Activated T-helper 1 cell treated with Interleukin-2 at 50 U/mL for 16 hours (primary cell): ENCODE data around the gene CELF2.

Experiments
- DNase-seq: peaks from one replicate; pipeline ENCODE4 v3.0.0-alpha.2; 2020; ENCODE audit warnings: low read depth

CELF2 gene

GRCh38 chr10:11225935-11226334 is 208.3 kb downstream of the CELF2 start:
- no peak for DNase-seq

GRCh38 chr10:11227103-11227502 is 209.4 kb downstream of the CELF2 start:
- no peak for DNase-seq

GRCh38 chr10:11229893-11230292 is 212.2 kb downstream of the CELF2 start:
- no peak for DNase-seq

- no peak for DNase-seq
Measured at GRCh38 chr10:11230498-11231167, 213.0 kb downstream of the CELF2 start.

- DNase-seq, result no peak
Measured at GRCh38 chr10:11231285-11231684, 213.6 kb downstream of the CELF2 start.

- DNase-seq, result no peak
Measured at GRCh38 chr10:11232222-11232961, 214.7 kb downstream of the CELF2 start.

- DNase-seq, result no peak
Measured at GRCh38 chr10:11234857-11235531, 217.3 kb downstream of the CELF2 start.

GRCh38 chr10:11235771-11236170 is 218.1 kb downstream of the CELF2 start:
- no peak for DNase-seq

- no peak for DNase-seq
Measured at GRCh38 chr10:11236234-11236633, 218.6 kb downstream of the CELF2 start.

GRCh38 chr10:11237571-11237970 is 219.9 kb downstream of the CELF2 start:
- DNase-seq, result no peak

GRCh38 chr10:11238893-11239292 is 221.2 kb downstream of the CELF2 start:
- no peak for DNase-seq

GRCh38 chr10:11240641-11241040 is 223.0 kb downstream of the CELF2 start:
- DNase-seq, result no peak

- no peak for DNase-seq
Measured at GRCh38 chr10:11242443-11243387, 225.0 kb downstream of the CELF2 start.

- no peak for DNase-seq
Measured at GRCh38 chr10:11243425-11244222, 226.0 kb downstream of the CELF2 start.

- DNase-seq, result no peak
Measured at GRCh38 chr10:11245095-11245479, 227.4 kb downstream of the CELF2 start.

GRCh38 chr10:11245510-11245909 is 227.8 kb downstream of the CELF2 start:
- DNase-seq, result no peak

GRCh38 chr10:11245981-11246590 is 228.4 kb downstream of the CELF2 start:
- no peak for DNase-seq

GRCh38 chr10:11246752-11247467 is 229.2 kb downstream of the CELF2 start:
- DNase-seq, result no peak

- DNase-seq, result no peak
Measured at GRCh38 chr10:11249152-11249807, 231.6 kb downstream of the CELF2 start.

- no peak for DNase-seq
Measured at GRCh38 chr10:11249808-11250195, 232.1 kb downstream of the CELF2 start.
